Gastroesophageal sphincter (tissue), 3 donors: Measurements from ENCODE around the gene GPHN.

Experiments
- POLR2A ChIP-seq, 2 donors: fragments of 450-650 bp; IDR thresholded peaks; one replicate each; pipeline ENCODE4 v1.6.1; 2017; ENCODE audit warnings: antibody characterized with exemption in 2 of 2, mild to moderate bottlenecking in 2 of 2, moderate library complexity in 1 of 2
- POLR2AphosphoS5 ChIP-seq: sonication (generic); formaldehyde crosslinking; IDR thresholded peaks from one replicate; pipeline ENCODE4 v1.6.1; 2017; ENCODE audit warnings: antibody characterized with exemption
- TF ChIP-seq, protein P1 (sequence below), 4 experiments: fragments of 200-600 bp in 2 of 4; fragments of 450-650 bp in 2 of 4; sonication (generic) in 1 of 4; IDR thresholded peaks; one replicate each; pipeline ENCODE4 v1.5.1; 2017 to 2019; ENCODE audit warnings: antibody characterized with exemption in 4 of 4, mild to moderate bottlenecking in 2 of 4, moderate library complexity in 2 of 4

DNA sequence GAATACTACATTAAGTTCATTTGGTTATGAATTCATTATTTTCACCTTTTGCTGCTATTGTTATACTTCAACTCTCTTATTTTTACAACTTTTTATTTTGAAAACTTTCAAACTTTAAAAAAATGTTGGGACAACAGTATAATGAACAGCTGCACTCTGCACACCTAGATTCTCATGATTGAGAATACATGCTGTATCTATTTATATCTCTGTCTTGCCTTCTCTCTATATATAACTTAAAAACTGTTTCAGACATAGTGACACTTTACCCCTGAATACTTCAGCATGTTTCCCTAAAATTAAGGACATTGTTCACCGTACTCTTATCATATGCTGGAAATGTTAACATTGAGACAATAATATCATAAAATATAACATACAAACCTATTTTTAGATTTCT is 237.1 kb downstream of the GPHN start:
- no peak for TF ChIP-seq POLR2A (IDR thresholded peaks at IDR 0.05)
- TF ChIP-seq, protein P1, sequence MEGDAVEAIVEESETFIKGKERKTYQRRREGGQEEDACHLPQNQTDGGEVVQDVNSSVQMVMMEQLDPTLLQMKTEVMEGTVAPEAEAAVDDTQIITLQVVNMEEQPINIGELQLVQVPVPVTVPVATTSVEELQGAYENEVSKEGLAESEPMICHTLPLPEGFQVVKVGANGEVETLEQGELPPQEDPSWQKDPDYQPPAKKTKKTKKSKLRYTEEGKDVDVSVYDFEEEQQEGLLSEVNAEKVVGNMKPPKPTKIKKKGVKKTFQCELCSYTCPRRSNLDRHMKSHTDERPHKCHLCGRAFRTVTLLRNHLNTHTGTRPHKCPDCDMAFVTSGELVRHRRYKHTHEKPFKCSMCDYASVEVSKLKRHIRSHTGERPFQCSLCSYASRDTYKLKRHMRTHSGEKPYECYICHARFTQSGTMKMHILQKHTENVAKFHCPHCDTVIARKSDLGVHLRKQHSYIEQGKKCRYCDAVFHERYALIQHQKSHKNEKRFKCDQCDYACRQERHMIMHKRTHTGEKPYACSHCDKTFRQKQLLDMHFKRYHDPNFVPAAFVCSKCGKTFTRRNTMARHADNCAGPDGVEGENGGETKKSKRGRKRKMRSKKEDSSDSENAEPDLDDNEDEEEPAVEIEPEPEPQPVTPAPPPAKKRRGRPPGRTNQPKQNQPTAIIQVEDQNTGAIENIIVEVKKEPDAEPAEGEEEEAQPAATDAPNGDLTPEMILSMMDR (IDR thresholded peaks at IDR 0.05): no peak
- no peak for TF ChIP-seq POLR2AphosphoS5
